Panc1 (cell line): ENCODE measurements around the gene WHRN. TPM values are rescaled to one million over a fixed set of nuclear protein-coding genes. Genes with fewer than 3 reads are reported as not detected.

Experiments
- ATAC-seq: fragments of 200-7000 bp; cut with Tn5 transposase; 2 replicates; pipeline ENCODE4 v1.9.1; 2020; ENCODE audit warnings: mild to moderate bottlenecking, moderate library complexity
- Bru-seq: library from RNA; stranded (reverse); fragments of 400-500 nt; gene quantifications from one replicate; lab custom pipeline; 2021; lab: Mats Ljungman, UMichigan
- BruChase-seq, 2 experiments: library from RNA; stranded (reverse); fragments of 400-500 nt; gene quantifications; one replicate each; lab custom pipeline; 2021; lab: Mats Ljungman, UMichigan
- BruUV-seq: library from RNA; stranded (reverse); fragments of 400-500 nt; replicated peaks from 2 replicates; lab custom pipeline; 2021; lab: Mats Ljungman, UMichigan
- CTCF ChIA-PET: fragments of 300-600 bp; sonication (Branson Sonifier 250); formaldehyde crosslinking; loops from one replicate; lab custom pipeline; 2022; ENCODE audit warnings: antibody characterized with exemption; lab: Charles Lee
- POLR2A ChIA-PET: fragments of 300-600 bp; sonication (Branson Sonifier 250); formaldehyde crosslinking; loops from one replicate; lab custom pipeline; 2022; ENCODE audit warnings: antibody characterized with exemption; lab: Charles Lee
- DNase-seq: peaks from one replicate; pipeline ENCODE4 v3.0.0-alpha.2; 2010; ENCODE audit warnings: low read depth, low spot score
- H3K27ac ChIP-seq: 2 replicates; pipeline ENCODE4 v1.5.1; 2011; ENCODE audit warnings: mild to moderate bottlenecking, low read length, inconsistent platforms
- H3K27me3 ChIP-seq: fragments of 200-500 bp; sonication (Bioruptor generic); 2 replicates; pipeline ENCODE4 v1.6.0; 2014; ENCODE audit warnings: low read length, inconsistent platforms; ENCODE audit not compliant: control insufficient read depth, insufficient read depth
- H3K36me3 ChIP-seq: fragments of 200-500 bp; sonication (Bioruptor generic); 2 replicates; pipeline ENCODE4 v1.5.1; 2014; ENCODE audit warnings: inconsistent platforms, mild to moderate bottlenecking, low read length, moderate library complexity; ENCODE audit not compliant: control insufficient read depth, insufficient read depth
- H3K4me1 ChIP-seq: 2 replicates; pipeline ENCODE4 v1.5.1; 2011; ENCODE audit warnings: inconsistent platforms, mild to moderate bottlenecking, low read length, moderate library complexity; ENCODE audit not compliant: control insufficient read depth, insufficient read depth
- H3K4me3 ChIP-seq, 2 experiments: 2 replicates each; pipeline ENCODE4 v1.5.1; 2011 to 2012; ENCODE audit warnings: low read depth in 2 of 2, low read length in 2 of 2, mild to moderate bottlenecking in 2 of 2, inconsistent platforms in 1 of 2, moderate library complexity in 1 of 2
- H3K9me3 ChIP-seq: fragments of 200-500 bp; sonication (Bioruptor generic); 2 replicates; pipeline ENCODE4 v1.5.1; 2014; ENCODE audit warnings: low read depth, mild to moderate bottlenecking, inconsistent platforms, low read length, moderate library complexity; ENCODE audit not compliant: control insufficient read depth, insufficient read depth
- CTCF ChIP-seq: fragments of 450-650 bp; IDR thresholded peaks from 2 replicates; pipeline ENCODE4 v1.5.1; 2017; ENCODE audit warnings: mild to moderate bottlenecking
- POLR2AphosphoS5 ChIP-seq: IDR thresholded peaks from 2 replicates; pipeline ENCODE4 v1.6.1; 2012; ENCODE audit warnings: mild to moderate bottlenecking, low read depth, low read length, moderate library complexity
- REST ChIP-seq, 2 experiments: IDR thresholded peaks; 2 replicates each; pipeline ENCODE4 v1.6.1; 2011 to 2012; ENCODE audit warnings: low read depth in 2 of 2, control low read depth in 1 of 2, low read length in 1 of 2, mild to moderate bottlenecking in 1 of 2, moderate library complexity in 1 of 2; ENCODE audit not compliant: insufficient read depth in 1 of 2
- SIN3A ChIP-seq: IDR thresholded peaks from 2 replicates; pipeline ENCODE4 v1.6.1; 2012; ENCODE audit warnings: low read depth, mild to moderate bottlenecking, low read length, moderate library complexity, borderline replicate concordance; ENCODE audit not compliant: insufficient read depth
- TCF7L2 ChIP-seq: IDR thresholded peaks from 2 replicates; pipeline ENCODE4 v1.6.1; 2011; ENCODE audit warnings: mild to moderate bottlenecking, low read depth, low read length, inconsistent platforms
- in situ Hi-C: cut with HindIII; loops from 2 replicates; pipeline ENCODE4 v1.10.0; 2016; ENCODE audit warnings: low sequenced_read_pairs, low pct_unique_long_range_greater_than_20kb
- intact Hi-C: fragments of 100-400 bp; cut with micrococcal nuclease; formaldehyde crosslinking; loops from one replicate; pipeline ENCODE4 v1.10.0; 2022; ENCODE audit not compliant: unreplicated experiment
- long read RNA-seq: library from polyadenylated mRNA; unstranded; transcript quantifications from one replicate; pipeline ENCODE4 v2.0.0, GENCODE V29; 2021; ENCODE audit not compliant: unreplicated experiment
- polyA plus RNA-seq: library from polyadenylated mRNA; unstranded; fragments of >200 nt; gene quantifications from one replicate; pipeline ENCODE4 v1.2.1, GENCODE V29; 2012; ENCODE audit warnings: missing spikeins; ENCODE audit not compliant: insufficient read length
- total RNA-seq: library from RNA; stranded (reverse); gene quantifications from one replicate; pipeline ENCODE4 v1.2.1, GENCODE V29; 2021; ENCODE audit not compliant: unreplicated experiment

WHRN gene
- total RNA-seq: 18.0 TPM
- polyA plus RNA-seq: 18.0 TPM
- percentile 59 among the genes with signal in this experiment for Bru-seq, nascent RNA
- BruChase-seq, experiment 1, labeled RNA remaining after a 2-hour chase: percentile 60 among the genes with signal in this experiment
- percentile 59 among the genes with signal in this experiment for BruChase-seq, experiment 2, labeled RNA remaining after a 6-hour chase
- long read RNA-seq, partial matches to known transcripts: 7 of 22 reads
- long read RNA-seq, other reads (novel, unspliced or antisense): 12 of 22 reads

GRCh38 chr9:114505187-114506081 lies at the start of gene WHRN:
WHRN (minus strand) TSS chr9:114505473; CDS start chr9:114504801, 672 bp downstream.
- in situ Hi-C loops (no loop called here), intact Hi-C loops (loop anchor here (1.0 kb wide), 1 partner anchor 82 kb away; the partner anchor contains the start of gene ATP6V1G1)
- H3K27me3 ChIP-seq: no peaks in the 10 kb centered on the region
- H3K36me3 ChIP-seq: no peaks in the 10 kb centered on the region
- CTCF ChIA-PET: interaction anchor here (1.7 kb wide), 1 partner anchor 148 kb away, joined by 5 read pairs; no protein-coding TSS in a partner anchor
- POLR2A ChIA-PET: no interaction called here
- H3K4me3 ChIP-seq: peak within 1 kb of the TSS; percentile 65 to 86
- no peaks in the 10 kb centered on the region for H3K9me3 ChIP-seq
- no peak for DNase-seq
- ATAC-seq: peak; percentile 83
- peak within 1 kb of the TSS; percentile 90 for H3K27ac ChIP-seq
- peaks cover 21% of the 10 kb centered on the region for H3K4me1 ChIP-seq
- no TSS peak for BruUV-seq
- TF ChIP-seq CTCF (no peak), POLR2AphosphoS5 (peak; percentile 30; the same call in 1 of the 2 replicates), REST (IDR thresholded peaks at IDR 0.05; ENCODE audit: insufficient read depth in 1 of 2, low read depth in 2 of 2, low read length in 1 of 2) (no peak), SIN3A (0 out of 2 replicates have a peak, but pooled peaks have one; percentile 33)

GRCh38 chr9:114553202-114553601 lies 47.9 kb upstream of the WHRN start:
- ChIA-PET POLR2A (no interaction called here), CTCF (no interaction called here)
- H3K4me1 ChIP-seq: peaks cover 15% of the 10 kb centered on the region
- H3K27ac ChIP-seq: peak overlapping the region; percentile 77
- no peaks in the 10 kb centered on the region for H3K9me3 ChIP-seq
- H3K27me3 ChIP-seq: no peaks in the 10 kb centered on the region
- ATAC-seq (no peak), DNase-seq (no peak)
- intact Hi-C loops (no loop called here), in situ Hi-C loops (no loop called here)
- H3K4me3 ChIP-seq: no peak overlapping the region
- TF ChIP-seq TCF7L2: no peak
- no peak for TF ChIP-seq CTCF
- no peak for TF ChIP-seq POLR2AphosphoS5
- no peak for TF ChIP-seq REST (IDR thresholded peaks at IDR 0.05; ENCODE audit: insufficient read depth in 1 of 2, low read depth in 2 of 2, low read length in 1 of 2)
- TF ChIP-seq SIN3A: no peak
- BruUV-seq: no TSS peak
- no peaks in the 10 kb centered on the region for H3K36me3 ChIP-seq
